ENCODE results near the gene RHOA. TPM values are rescaled to one million over a fixed set of nuclear protein-coding genes. Genes with fewer than 3 reads are reported as not detected.

The RHOA gene
- total RNA-seq, 6 donors from 2014 or later = 206 to 611 (median 456) TPM

DNA sequence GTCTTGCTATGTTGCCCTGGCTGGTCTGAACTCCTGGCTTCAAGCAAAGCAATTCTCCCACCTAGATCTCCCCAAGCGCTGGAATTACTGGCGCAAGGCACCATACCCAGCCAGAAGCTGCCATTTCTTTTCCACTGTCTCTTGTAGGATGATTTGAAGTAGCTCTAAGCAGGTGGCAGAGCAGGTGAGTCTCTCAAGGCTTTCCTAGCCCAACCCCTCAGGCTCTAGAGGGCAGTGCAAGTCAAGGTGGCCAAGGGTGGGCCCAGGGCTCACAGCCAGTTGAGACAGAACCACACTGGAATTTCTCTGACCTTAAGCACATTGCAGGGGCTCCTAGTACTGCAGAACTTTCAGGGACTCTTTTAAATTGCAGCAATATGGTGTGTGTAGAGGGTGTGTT lies 42.7 kb upstream of the RHOA start:
- ATAC-seq (ENCODE audit: low FRiP score in 2 of 2) (peak in 1 of 2 donors; percentile 41), DNase-seq (peak in 1 of 2 donors; percentile 51)
- Histone ChIP-seq H3K9me3 (no peaks in the 10 kb centered on the region), H3K27me3 (no peaks in the 10 kb centered on the region), H3K36me3 (no peaks in the 10 kb centered on the region), H3K4me3 (no peak overlapping the region), H3K4me1 (peaks cover 6 to 14% (median 13%) of the 10 kb centered on the region in 4 donors), H3K27ac (peak overlapping the region in 2 of 4 donors; percentile 32 to 53)
- 89 to 94% methylated on average over 2 of the region's 2 CpGs for WGBS, 2 donors
- TF ChIP-seq POLR2AphosphoS5 (IDR thresholded peaks at IDR 0.05) (no peak), CTCF (IDR thresholded peaks at IDR 0.05) (peak in 3 of 6 experiments; percentile 24 to 34 (median 29))

DNA sequence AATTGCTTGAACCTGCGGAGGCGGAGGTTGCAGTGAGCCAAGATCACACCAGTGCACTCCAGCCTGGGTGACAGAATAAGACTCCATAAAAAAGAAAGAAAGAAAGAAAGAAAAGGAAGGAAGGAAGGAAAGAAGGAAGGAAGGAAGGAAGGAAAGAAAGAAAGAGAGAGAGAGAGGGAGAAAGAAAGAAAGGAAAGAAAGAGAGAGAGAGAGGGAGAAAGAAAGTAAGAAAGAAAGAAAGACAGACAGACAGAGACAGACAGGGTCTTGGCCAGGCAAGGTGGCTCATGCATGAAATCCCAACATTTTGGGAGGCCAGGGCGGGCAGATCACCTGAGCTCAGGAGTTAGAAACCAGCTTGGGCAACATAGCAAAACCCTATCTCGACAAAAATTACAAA lies 41.8 kb upstream of the RHOA start:
- WGBS, 2 donors = 94 to 98% methylated on average over 4 of the region's 4 CpGs

DNA sequence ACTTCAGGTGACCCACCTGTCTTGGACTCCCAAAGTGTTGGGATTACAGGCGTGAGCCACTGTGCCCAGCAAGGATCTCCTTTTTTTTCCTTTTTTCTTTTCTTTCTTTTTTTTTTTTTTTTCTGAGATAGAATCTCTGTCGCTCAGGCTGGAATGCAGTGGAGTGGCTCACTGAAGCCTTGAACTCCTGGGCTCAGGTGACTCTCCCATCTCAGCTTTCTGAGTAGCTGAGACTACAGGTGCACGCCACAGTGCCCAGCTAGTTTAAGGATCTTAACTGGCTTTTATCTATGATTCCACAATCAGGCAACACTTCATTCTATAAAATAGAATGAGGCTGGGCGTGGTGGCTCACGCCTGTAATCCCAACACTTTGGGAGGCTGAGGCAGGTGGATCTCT lies 33.6 kb upstream of the RHOA start:
- H3K36me3 ChIP-seq = no peaks in the 10 kb centered on the region
- 79 to 91% methylated on average over 5 of the region's 5 CpGs for WGBS, 2 donors
- H3K9me3 ChIP-seq = no peaks in the 10 kb centered on the region
- DNase-seq = no peak
- no peak for TF ChIP-seq CTCF (IDR thresholded peaks at IDR 0.05)
- no peak for TF ChIP-seq POLR2A (IDR thresholded peaks at IDR 0.05)
- TF ChIP-seq EP300 (IDR thresholded peaks at IDR 0.05) = no peak
- no peak for TF ChIP-seq POLR2AphosphoS5 (IDR thresholded peaks at IDR 0.05)
- H3K27me3 ChIP-seq = no peaks in the 10 kb centered on the region
- peaks cover 10 to 20% (median 17%) of the 10 kb centered on the region in 4 donors for H3K4me1 ChIP-seq
- peak overlapping the region in 2 of 4 donors; percentile 57 to 60 for H3K27ac ChIP-seq
- H3K4me3 ChIP-seq = no peak overlapping the region
- ATAC-seq (ENCODE audit: low FRiP score in 2 of 2) = no peak

More for the DNA sequence above, 41.8 kb upstream of the RHOA start:
- no peaks in the 10 kb centered on the region for H3K27me3 ChIP-seq
- peaks cover 6 to 17% (median 12%) of the 10 kb centered on the region in 4 donors for H3K4me1 ChIP-seq
- no peaks in the 10 kb centered on the region for H3K9me3 ChIP-seq
- H3K36me3 ChIP-seq = no peaks in the 10 kb centered on the region
- TF ChIP-seq CTCF (IDR thresholded peaks at IDR 0.05) (no peak), POLR2A (IDR thresholded peaks at IDR 0.05) (no peak), POLR2AphosphoS5 (IDR thresholded peaks at IDR 0.05) (no peak), EP300 (IDR thresholded peaks at IDR 0.05) (no peak)
- ATAC-seq (ENCODE audit: low FRiP score in 2 of 2) = no peak
- no peak for DNase-seq
- H3K27ac ChIP-seq = no peak overlapping the region
- no peak overlapping the region for H3K4me3 ChIP-seq

DNA sequence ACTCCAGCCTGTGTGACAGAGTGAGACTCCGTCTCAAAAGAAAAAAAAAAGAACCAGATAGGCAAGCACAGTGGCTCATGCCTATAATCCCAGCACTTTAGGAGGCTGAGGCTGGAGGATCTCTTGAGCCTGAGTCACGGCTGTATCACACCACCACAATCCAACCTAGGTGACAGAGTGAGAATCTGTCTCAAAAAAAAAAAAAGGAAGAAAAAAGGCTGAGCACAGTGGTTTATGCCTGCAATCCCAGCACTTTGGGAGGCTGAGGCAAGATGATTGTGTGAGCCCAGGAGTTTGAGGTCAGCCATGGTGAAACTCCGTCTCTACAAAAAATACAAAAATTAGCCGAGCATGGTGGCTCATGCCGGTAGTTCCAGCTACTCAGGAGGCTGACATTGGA lies 23.0 kb upstream of the RHOA start:
- Histone ChIP-seq H3K4me1 (peaks cover 0 to 5% (median 2%) of the 10 kb centered on the region in 4 donors), H3K27ac (no peak overlapping the region), H3K27me3 (no peaks in the 10 kb centered on the region), H3K9me3 (no peaks in the 10 kb centered on the region), H3K4me3 (no peak overlapping the region), H3K36me3 (no peaks in the 10 kb centered on the region)
- ATAC-seq (ENCODE audit: low FRiP score in 2 of 2) (no peak), DNase-seq (no peak)
- 72 to 91% methylated on average over 5 of the region's 5 CpGs for WGBS, 2 donors
- TF ChIP-seq EP300 (IDR thresholded peaks at IDR 0.05) = no peak
- TF ChIP-seq POLR2AphosphoS5 (IDR thresholded peaks at IDR 0.05) = no peak
- TF ChIP-seq CTCF (IDR thresholded peaks at IDR 0.05) = no peak
- TF ChIP-seq POLR2A (IDR thresholded peaks at IDR 0.05) = no peak

DNA sequence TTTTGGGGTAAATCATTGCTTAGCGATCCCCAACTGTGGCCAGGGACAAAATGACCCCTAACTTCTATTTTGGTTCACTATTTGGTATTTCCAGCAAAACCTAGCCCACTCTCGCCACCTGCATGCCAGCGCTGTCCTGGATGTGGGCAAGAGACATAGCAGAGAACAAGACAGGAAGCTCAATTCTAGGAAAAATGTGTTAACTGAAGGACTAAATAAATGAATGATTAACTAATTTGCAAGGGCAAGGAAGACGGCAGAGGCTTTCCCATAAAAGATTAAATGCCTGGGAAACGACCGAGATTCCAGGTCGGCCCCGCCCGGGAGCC lies 16.9 kb upstream of the RHOA start:
- DNase-seq (no peak), ATAC-seq (ENCODE audit: low FRiP score in 2 of 2) (peak in 1 of 2 donors; percentile 0)
- H3K4me1 ChIP-seq = peaks cover 0 to 16% (median 8%) of the 10 kb centered on the region in 4 donors
- TF ChIP-seq EP300 (IDR thresholded peaks at IDR 0.05) (no peak), POLR2AphosphoS5 (IDR thresholded peaks at IDR 0.05) (no peak), POLR2A (IDR thresholded peaks at IDR 0.05) (no peak), CTCF (IDR thresholded peaks at IDR 0.05) (no peak)
- no peaks in the 10 kb centered on the region for H3K27me3 ChIP-seq
- H3K27ac ChIP-seq = peak overlapping the region; percentile 86 to 91 (median 88)
- peak overlapping the region; percentile 59 to 96 (median 69) for H3K4me3 ChIP-seq
- H3K36me3 ChIP-seq = peaks cover 0 to 19% (median 12%) of the 10 kb centered on the region in 4 donors
- H3K9me3 ChIP-seq = no peaks in the 10 kb centered on the region
- 4 to 10% methylated on average over 9 of the region's 9 CpGs for WGBS, 2 donors

Measured in upper lobe of left lung (tissue), 6 donors.